ENCODE measurements around the gene OSBPL10. TPM values are rescaled to one million over a fixed set of nuclear protein-coding genes. Genes with fewer than 3 reads are reported as not detected.

Gene OSBPL10
- total and polyA plus RNA-seq, 2 of the 8 experiments (the other 6 are each of a cell fraction or from before 2014, with no cell fraction given), result 26.2 to 86.7 TPM

- Histone ChIP-seq H3K27ac (ENCODE audit: low read depth, low read length) (no peak overlapping the region), H2AFZ (ENCODE audit: low read length) (no peak overlapping the region), H4K91ac (replicated peaks; ENCODE audit: insufficient read length, low read length) (no peak overlapping the region), H2BK20ac (ENCODE audit: low read length) (no peak overlapping the region), H3K27me3 (replicated peaks in 1 of 4; ENCODE audit: control insufficient read depth in 3 of 4, extremely low read depth in 1 of 4, insufficient read depth in 3 of 4, low read length in 3 of 4) (no peaks in the 10 kb centered on the region), H3K79me1 (ENCODE audit: low read depth, low read length) (no peaks in the 10 kb centered on the region), H3K23ac (ENCODE audit: insufficient read length) (no peak overlapping the region), H3K18ac (ENCODE audit: extremely low read depth, low read length) (no peak overlapping the region), H2BK120ac (replicated peaks; ENCODE audit: low read depth, low read length) (no peak overlapping the region), H3K56ac (replicated peaks; ENCODE audit: insufficient read length, low read depth, low read length) (no peak overlapping the region), H2BK12ac (ENCODE audit: low read depth, low read length) (no peak overlapping the region), H3K36me3 (ENCODE audit: control insufficient read depth in 2 of 4, insufficient read depth in 4 of 4, low read length in 3 of 4) (peaks cover 0 to 26% (median 4%) of the 10 kb centered on the region in 4 experiments; a peak in 5 of 8 replicates), H2BK5ac (ENCODE audit: low read depth, low read length) (no peak overlapping the region), H3K4me1 (replicated peaks in 1 of 4; ENCODE audit: control insufficient read depth in 3 of 4, insufficient read depth in 4 of 4, low read length in 3 of 4) (no peaks in the 10 kb centered on the region), H2AK5ac (ENCODE audit: low read depth, low read length) (no peak overlapping the region), H3K4me2 (ENCODE audit: insufficient read depth in 1 of 2, low read depth in 2 of 2, low read length in 2 of 2) (no peak overlapping the region), H3K9ac (replicated peaks in 1 of 4; ENCODE audit: extremely low read depth in 1 of 4, low read depth in 3 of 4, low read length in 3 of 4) (no peak overlapping the region), H4K8ac (ENCODE audit: extremely low read depth, insufficient read depth, low read length) (no peak overlapping the region), H3K4me3 (ENCODE audit: extremely low read depth in 1 of 4, insufficient read depth in 2 of 4, low read depth in 3 of 4, low read length in 4 of 4) (no peak overlapping the region), H3K79me2 (ENCODE audit: control insufficient read depth in 1 of 2, insufficient read depth in 2 of 2, low read length in 2 of 2) (no peaks in the 10 kb centered on the region), H3K4ac (replicated peaks; ENCODE audit: insufficient read length, low read depth, low read length) (no peak overlapping the region), H2BK15ac (ENCODE audit: low read length) (no peak overlapping the region), H4K5ac (ENCODE audit: insufficient read length, low read depth, low read length) (no peak overlapping the region), H3K14ac (ENCODE audit: insufficient read length) (no peak overlapping the region), H3K9me3 (ENCODE audit: insufficient read depth in 2 of 2, low read depth in 1 of 2, low read length in 1 of 2) (peaks cover 29 to 35% of the 10 kb centered on the region in 2 experiments), H4K20me1 (replicated peaks in 1 of 2; ENCODE audit: control insufficient read depth in 1 of 2, insufficient read depth in 2 of 2, low read length in 2 of 2) (no peaks in the 10 kb centered on the region), H3K23me2 (ENCODE audit: low read depth, low read length) (no peaks in the 10 kb centered on the region)
- TF ChIP-seq JUN (IDR thresholded peaks at IDR 0.05; ENCODE audit: low read depth, low read length) (no peak), RAD21 (IDR thresholded peaks at IDR 0.05 in 1 of 2, conservative IDR thresholded peaks at IDR 0.05 in 1 of 2; ENCODE audit: low read depth in 2 of 2, low read length in 2 of 2) (no peak), NRF1 (IDR thresholded peaks at IDR 0.05; ENCODE audit: low read depth, low read length) (no peak), RBBP5 (IDR thresholded peaks at IDR 0.05; ENCODE audit: borderline replicate concordance, low read depth, low read length) (no peak), CTCF (IDR thresholded peaks at IDR 0.05; ENCODE audit: control extremely low read depth in 1 of 3, insufficient read depth in 1 of 3, low read depth in 1 of 3, low read length in 3 of 3) (no peak)
- TF ChIP-seq, protein P1, sequence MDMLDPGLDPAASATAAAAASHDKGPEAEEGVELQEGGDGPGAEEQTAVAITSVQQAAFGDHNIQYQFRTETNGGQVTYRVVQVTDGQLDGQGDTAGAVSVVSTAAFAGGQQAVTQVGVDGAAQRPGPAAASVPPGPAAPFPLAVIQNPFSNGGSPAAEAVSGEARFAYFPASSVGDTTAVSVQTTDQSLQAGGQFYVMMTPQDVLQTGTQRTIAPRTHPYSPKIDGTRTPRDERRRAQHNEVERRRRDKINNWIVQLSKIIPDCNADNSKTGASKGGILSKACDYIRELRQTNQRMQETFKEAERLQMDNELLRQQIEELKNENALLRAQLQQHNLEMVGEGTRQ (IDR thresholded peaks at IDR 0.05; ENCODE audit: low read length), result no peak
- POLR2A ChIA-PET (ENCODE audit: partially characterized antibody), result no interaction called here
- CTCF ChIA-PET (ENCODE audit: partially characterized antibody), result interaction anchor here (0.9 kb wide), 1 partner anchor 13 kb away, joined by 5 read pairs; no protein-coding TSS in a partner anchor
- DNase-seq (ENCODE audit: low read depth in 1 of 2, low spot score in 2 of 2) (no peak), FAIRE-seq (no peak)
Measured at GRCh38 chr3:31652296-31652695, 328.8 kb downstream of the OSBPL10 start.
